Right ventricle myocardium inferior (tissue), 1 donor: ENCODE results near the gene CYP2R1. TPM values are rescaled to one million over a fixed set of nuclear protein-coding genes. Genes with fewer than 3 reads are reported as not detected.
"Not testable (repeated sequence)": the region's sequence is repeated elsewhere in the genome, so short reads cannot be mapped to it uniquely, and the experiment has no call there.

Experiments used
- ATAC-seq: fragments of 200-7000 bp; cut with Tn5 transposase; one replicate; pipeline ENCODE4 v1.9.1; 2020; ENCODE audit warnings: mild to moderate bottlenecking, moderate library complexity
- DNase-seq: peaks from one replicate; pipeline ENCODE4 v3.0.0; 2021; ENCODE audit errors: missing footprints
- intact Hi-C: fragments of 100-400 bp; cut with DNase I; formaldehyde crosslinking; loops from one replicate; pipeline ENCODE4 v1.11.0; 2022
- total RNA-seq: library from RNA; stranded (reverse); fragmentation: NEBNext Ultra II Directional; extraction: Animal tissue kit (Norgen Biotek cat#: 25700); gene quantifications from one replicate; pipeline ENCODE4 v1.2.1, GENCODE V29; 2021
- donor health status: DM: no; HTN: yes; CAD: no; lungs with severe emphysema.

The CYP2R1 gene
- total RNA-seq, 1 donor from 2014 or later, result 7.0 TPM

- intact Hi-C loops, result no loop called here
- ATAC-seq, result no peak
- DNase-seq, result no peak
These were observed 6.3 kb upstream of the CYP2R1 start for GRCh38 chr11:14898355-14898754.

GRCh38 chr11:14894657-14895598, 2.9 kb upstream of the CYP2R1 start:
- intact Hi-C loops, result loop anchor here (5.0 kb wide), 3 partner anchors 253 to 373 kb away; partner anchors contain the start of genes PDE3B and PSMA1
- peak; percentile 79 for DNase-seq
- ATAC-seq, result no peak

GRCh38 chr11:14892577-14892976, 546 bp upstream of the CYP2R1 start:
- DNase-seq (no peak), ATAC-seq (no peak)
- intact Hi-C loops, result loop anchor here (5.0 kb wide), 3 partner anchors 250 to 370 kb away; partner anchors contain the start of genes PDE3B and PSMA1

DNA sequence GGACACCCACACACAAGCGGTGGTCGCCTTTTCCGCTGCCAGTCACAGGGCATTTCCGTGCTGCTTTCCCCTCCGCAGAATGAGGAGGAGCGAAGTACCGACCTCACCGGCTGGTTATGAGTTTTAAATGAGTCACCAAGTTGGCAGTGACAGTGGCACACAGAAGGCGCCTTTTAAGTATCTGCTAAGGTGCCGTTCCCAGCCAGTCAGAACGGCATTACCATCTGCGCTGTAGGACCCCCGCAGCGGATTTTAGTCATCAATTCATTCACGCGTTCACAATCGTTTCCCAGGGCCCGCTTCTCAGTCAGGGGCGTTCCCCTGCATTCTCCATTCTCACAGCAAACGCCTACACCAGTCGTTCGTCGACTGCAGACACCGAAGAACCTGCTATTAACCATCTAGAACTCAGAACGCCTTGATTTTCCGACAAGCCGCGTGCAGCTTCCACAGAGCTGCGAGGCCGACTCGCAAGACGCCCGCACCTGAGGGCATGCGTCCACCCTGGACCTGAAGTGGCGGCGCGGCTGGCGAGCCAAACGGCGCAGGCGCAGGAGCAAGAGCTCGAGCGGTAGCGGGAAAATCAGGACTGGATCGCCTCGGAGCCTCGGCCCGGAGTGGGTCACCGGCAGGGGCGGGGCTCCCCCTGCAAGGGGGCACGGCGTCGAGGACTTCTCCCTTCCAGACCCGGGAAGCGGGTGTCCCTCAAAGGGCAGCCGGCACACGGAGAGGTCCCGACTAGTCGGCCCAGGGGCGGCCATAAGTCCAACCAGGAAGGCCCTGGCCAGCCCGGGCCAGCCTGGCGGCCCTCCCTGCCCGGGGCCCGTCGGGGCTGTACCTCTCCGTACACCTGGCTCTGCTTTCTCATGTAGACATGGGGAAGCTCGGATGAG, 642 bp downstream of the CYP2R1 start:
- intact Hi-C loops, result loop anchor here (5.0 kb wide), 3 partner anchors 249 to 369 kb away; partner anchors contain the start of genes PDE3B and PSMA1
- peak; percentile 93 for DNase-seq
- ATAC-seq, result peak; percentile 90

- intact Hi-C loops, result no loop called here
- no peak for ATAC-seq
These were observed 5.5 kb downstream of the CYP2R1 start for GRCh38 chr11:14886513-14886912.

DNA sequence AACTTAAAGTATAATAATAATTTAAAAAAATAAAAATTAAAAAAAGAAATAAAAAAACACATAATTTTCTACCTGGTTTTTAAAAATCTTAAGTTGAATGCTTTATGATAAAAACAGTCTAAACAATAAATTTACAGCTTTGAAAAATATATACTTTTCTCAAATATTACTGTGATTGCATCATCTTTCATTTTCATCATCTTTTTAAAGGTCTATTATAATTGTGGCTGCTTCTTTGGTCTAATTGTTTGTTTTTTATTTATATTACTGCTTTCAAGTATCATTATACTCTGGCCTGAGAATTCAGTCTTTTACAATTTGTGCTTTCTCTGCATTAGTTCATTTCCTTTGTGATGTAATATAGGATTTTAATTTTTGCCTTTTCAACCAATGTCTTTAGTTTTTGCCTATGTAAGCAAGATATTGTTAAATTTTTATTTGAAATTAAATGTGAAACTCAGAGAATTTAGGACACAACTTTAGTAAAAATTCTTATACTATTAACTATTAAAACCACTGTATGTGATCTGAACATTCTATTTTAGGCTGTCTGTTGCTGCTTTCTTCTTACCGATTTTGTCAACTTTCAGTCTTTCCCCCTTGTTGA, 7.3 kb downstream of the CYP2R1 start:
- intact Hi-C loops, result no loop called here
- DNase-seq (no peak), ATAC-seq (no peak)

More at GRCh38 chr11:14886513-14886912, 5.5 kb downstream of the CYP2R1 start:
- DNase-seq, result no peak

GRCh38 chr11:14883683-14884082, 8.3 kb downstream of the CYP2R1 start:
- DNase-seq, intact Hi-C loops, ATAC-seq: not testable (repeated sequence)

DNA sequence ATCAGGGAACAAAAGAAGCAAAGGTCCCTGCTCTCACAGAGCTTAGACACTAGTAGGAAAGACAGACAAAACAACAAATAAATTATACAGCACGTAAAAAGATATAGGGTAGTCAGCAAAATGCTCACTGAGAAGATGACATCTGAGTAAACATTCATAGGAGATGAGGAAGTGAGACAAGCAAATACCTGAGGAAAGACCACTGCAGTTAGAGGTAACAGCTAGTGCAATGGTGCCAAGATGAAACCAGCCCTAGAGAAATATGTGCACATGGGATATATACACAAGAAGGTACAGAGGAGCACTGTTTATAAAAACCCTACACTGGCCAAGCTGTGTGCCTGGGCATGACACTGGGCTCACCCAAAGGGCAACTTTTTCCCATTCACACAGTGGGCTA, 9.8 kb downstream of the CYP2R1 start:
- no peak for DNase-seq
- ATAC-seq, result peak; percentile 26
- intact Hi-C loops, result no loop called here

DNA sequence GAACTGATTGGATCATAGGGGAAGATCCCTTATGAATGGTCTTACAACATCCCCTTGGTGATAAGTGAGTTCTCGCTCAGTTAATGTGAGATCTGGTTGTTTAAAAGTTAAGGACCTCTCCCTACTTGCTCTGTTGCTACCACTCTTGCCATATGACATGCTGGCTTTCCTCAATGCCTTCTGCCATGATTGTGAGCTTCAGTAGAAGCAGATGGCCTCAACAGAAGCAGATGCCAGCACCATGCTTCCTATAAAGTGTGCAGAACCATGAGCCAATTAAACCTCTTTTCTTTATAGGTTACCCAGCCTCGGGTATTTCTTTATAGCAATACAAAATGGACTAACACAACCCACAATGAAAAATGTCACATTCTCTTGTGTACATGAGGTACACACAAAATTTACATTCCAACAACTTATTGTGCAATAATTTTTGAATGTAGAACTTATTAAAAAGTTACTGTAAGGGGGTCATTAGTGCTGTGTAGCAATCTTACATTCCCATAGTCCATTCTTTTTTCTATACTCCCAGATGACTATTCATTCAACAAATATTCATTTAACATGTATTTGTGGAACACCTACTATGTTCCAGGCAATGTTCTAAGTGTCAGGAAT, 10.3 kb downstream of the CYP2R1 start:
- ATAC-seq (no peak), DNase-seq (no peak)
- intact Hi-C loops, result no loop called here

DNA sequence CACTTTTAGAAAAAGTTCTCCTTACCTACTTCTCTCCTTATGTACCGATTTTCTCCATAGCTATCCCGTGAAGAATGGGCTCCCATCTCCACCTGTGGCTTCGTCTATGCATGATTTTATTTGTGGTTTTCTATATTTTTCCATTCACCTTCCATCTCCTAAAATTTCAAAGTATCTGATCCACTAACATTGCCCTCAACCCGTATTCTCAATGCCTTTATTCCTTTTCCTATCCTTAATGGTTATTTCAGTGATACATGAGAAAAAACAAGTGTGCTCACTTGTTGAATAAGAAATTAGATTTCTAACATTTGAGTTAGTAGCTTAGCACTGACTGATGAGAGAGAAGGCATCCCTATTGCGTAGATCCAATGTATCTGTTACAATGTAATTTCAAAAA, 16.9 kb downstream of the CYP2R1 start:
- DNase-seq, result no peak
- ATAC-seq, result no peak
- intact Hi-C loops, result no loop called here

- intact Hi-C loops, result no loop called here
- ATAC-seq (no peak), DNase-seq (no peak)
These were observed 18.4 kb downstream of the CYP2R1 start for GRCh38 chr11:14873632-14874031.

DNA sequence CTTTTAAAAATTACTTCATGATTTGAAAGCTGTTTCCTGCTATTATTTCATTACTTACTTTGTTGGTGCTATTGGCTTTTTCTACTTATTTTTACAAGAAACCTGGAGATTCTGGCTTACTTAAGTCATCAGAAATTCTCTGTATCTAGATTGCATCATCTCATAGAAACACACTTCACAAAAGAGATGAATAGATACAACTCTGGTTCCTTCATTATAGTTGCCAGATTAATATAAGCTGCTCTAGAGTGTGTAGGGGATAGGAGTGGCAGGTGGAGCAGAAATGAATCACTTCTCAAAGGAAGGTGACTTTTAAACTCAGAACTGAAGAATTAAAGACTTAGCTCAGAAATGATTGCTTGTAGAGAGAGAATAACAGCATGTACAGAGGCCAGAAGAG, 20.0 kb downstream of the CYP2R1 start:
- intact Hi-C loops, result no loop called here
- no peak for DNase-seq
- ATAC-seq, result no peak

- DNase-seq, ATAC-seq, intact Hi-C loops: not testable (repeated sequence)
These were observed 28.3 kb downstream of the CYP2R1 start for GRCh38 chr11:14863775-14864174.

DNA sequence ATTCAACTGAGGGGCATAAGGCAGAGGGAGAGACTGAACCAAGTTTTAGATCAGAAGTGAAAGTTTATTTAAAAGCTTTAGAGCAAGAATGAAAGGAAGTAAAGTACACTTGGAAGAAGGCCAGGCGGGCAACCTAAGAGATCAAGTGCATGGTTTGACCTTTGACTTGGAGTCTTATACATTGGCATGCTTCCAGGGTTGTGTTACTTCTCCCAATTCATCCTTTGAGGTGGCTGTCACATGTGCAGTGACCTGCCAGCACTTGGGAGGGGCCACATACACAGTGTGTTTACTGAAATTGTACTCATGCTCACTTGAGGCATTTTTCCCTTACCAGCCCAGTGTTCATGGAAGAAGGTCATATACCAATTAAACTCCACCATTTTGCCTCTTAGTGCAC, 30.4 kb downstream of the CYP2R1 start:
- intact Hi-C loops, result no loop called here
- no peak for ATAC-seq
- no peak for DNase-seq

DNA sequence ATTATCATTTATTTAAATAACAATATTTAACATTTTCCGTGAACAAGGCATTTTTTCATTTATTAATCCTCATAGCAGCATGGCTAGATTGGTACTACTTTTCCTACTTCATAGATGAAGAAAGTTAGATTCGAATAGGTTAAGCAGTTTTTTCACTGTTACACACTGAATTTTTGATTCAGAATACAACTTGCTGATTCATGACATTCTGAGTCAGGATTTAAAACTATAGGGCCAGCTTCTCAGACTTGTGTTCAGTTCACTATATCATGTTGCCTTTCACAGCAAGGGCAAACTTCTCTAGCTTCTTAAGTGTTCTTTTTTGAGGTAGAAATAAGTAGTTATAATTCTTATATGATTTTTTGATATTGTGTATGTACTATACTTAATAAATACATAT, 31.5 kb downstream of the CYP2R1 start:
- DNase-seq (no peak), ATAC-seq (no peak)
- intact Hi-C loops, result no loop called here

DNA sequence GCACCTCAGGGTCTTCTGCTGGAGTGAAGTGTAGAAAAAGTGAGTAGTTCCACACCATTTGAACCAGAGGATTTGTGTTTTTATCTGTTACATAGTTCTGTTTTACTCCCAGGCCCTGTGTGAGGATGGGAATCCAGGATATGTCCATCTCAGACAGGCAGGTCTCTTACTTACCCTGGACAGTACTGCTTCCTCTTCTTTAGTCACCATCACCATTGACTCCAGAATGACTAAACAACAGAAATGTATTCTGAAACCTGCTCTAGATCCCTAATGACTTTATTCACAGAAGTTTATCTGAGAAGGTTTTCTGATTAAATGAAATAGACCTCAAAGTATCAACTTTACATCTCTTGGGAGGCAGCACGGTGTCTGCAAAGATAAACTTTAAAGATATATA, 33.6 kb downstream of the CYP2R1 start:
- intact Hi-C loops, result no loop called here
- no peak for DNase-seq

GRCh38 chr11:14857621-14858020, 34.4 kb downstream of the CYP2R1 start:
- intact Hi-C loops, result no loop called here
- ATAC-seq (no peak), DNase-seq (no peak)

More for the DNA sequence above, 33.6 kb downstream of the CYP2R1 start:
- ATAC-seq, result no peak

- intact Hi-C loops, result no loop called here
- DNase-seq (no peak), ATAC-seq (no peak)
These were observed 36.1 kb downstream of the CYP2R1 start for GRCh38 chr11:14855890-14856289.
